Tibial nerve (tissue), 4 donors: ENCODE results near the gene ZNF823.

Source experiments
- CTCF ChIP-seq, 5 experiments: fragments of 200-600 bp in 3 of 5; fragments of 450-650 bp in 2 of 5; sonication (generic) in 3 of 5; IDR thresholded peaks; one replicate each; pipeline ENCODE4 v1.5.1; 2016 to 2019; ENCODE audit warnings: antibody characterized with exemption in 5 of 5, mild to moderate bottlenecking in 3 of 5, moderate library complexity in 2 of 5
- EP300 ChIP-seq, 2 donors: sonication (generic); formaldehyde crosslinking; IDR thresholded peaks; one replicate each; pipeline ENCODE4 v1.6.1; 2017; ENCODE audit warnings: antibody characterized with exemption in 2 of 2, mild to moderate bottlenecking in 1 of 2
- POLR2A ChIP-seq, 2 donors: fragments of 450-650 bp; IDR thresholded peaks; one replicate each; pipeline ENCODE4 v1.6.1; 2017; ENCODE audit warnings: antibody characterized with exemption in 2 of 2, mild to moderate bottlenecking in 2 of 2, moderate library complexity in 2 of 2

DNA sequence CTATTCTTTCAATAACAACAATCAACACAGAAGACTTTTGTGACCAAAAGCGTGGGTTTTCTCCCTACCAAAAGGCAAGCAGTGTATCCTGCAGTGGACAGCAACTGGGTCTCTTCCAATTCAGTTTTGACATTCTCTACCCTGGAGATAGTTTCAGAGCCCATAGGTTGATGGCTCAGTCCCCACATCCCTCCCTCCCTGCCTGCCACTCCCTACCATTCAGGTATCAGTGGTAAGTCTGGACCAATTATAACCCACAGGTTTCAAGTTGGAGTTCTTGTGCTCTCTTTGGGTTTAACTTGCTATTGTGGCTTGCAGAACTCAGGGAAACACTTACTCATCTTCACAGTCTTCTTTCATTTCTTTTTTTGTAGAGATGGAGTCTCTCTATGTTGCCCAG is 60.2 kb downstream of the ZNF823 start:
- no peak for TF ChIP-seq CTCF (IDR thresholded peaks at IDR 0.05)
- TF ChIP-seq POLR2A (IDR thresholded peaks at IDR 0.05) = no peak
- no peak for TF ChIP-seq EP300 (IDR thresholded peaks at IDR 0.05)
